ENCODE data around the gene SLC51B.
"Not testable (repeated sequence)": the region's sequence is repeated elsewhere in the genome, so short reads cannot be mapped to it uniquely, and the experiment has no call there.

SLC51B gene

DNA sequence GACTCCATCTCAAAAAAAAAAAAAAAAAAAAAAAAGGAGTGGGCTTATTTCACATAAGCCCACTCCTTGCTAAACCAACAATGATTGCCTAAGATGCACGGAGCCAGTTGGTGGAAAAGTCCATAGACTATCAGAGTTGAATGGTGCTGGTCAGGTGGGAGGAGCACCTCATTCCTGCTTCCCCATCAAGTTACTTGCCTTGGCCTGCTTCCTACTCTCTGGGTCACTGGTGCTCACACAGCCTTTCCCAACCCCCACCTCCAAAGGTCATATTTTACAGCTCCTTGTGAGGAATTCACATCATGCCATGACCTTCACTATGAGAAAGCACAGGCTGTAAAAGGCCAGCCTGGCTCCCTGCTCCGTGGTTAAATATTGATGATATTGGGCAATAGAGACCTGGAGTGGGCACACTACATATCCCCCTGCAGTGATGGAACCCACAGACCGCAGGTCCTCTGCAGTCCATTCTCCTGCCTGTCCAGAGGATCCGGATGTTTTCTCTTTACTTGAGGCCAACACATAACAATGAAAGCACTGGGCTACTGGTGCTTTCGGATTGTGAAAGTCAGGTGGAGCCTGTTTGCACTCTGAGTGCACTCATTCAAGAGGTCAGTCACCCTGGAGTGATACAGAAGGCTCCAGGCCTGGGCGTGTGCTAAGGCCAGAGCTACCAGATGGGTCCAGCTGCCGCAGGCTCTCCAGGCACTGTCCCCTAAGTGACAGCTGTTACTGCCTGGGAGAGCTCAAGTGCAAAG lies at the start of gene SLC51B:
Gene SLC51B, plus strand, starts transcription at position 664 of the 758 bp plus-strand sequence. CDS start 4,618 bp downstream, outside the sequence.
- H3K4me3 ChIP-seq (replicated peaks; ENCODE audit: low read depth, low read length): no peak within 1 kb of the TSS
- peak; percentile 34 for DNase-seq (ENCODE audit: low read depth)
- TF ChIP-seq, protein P1, sequence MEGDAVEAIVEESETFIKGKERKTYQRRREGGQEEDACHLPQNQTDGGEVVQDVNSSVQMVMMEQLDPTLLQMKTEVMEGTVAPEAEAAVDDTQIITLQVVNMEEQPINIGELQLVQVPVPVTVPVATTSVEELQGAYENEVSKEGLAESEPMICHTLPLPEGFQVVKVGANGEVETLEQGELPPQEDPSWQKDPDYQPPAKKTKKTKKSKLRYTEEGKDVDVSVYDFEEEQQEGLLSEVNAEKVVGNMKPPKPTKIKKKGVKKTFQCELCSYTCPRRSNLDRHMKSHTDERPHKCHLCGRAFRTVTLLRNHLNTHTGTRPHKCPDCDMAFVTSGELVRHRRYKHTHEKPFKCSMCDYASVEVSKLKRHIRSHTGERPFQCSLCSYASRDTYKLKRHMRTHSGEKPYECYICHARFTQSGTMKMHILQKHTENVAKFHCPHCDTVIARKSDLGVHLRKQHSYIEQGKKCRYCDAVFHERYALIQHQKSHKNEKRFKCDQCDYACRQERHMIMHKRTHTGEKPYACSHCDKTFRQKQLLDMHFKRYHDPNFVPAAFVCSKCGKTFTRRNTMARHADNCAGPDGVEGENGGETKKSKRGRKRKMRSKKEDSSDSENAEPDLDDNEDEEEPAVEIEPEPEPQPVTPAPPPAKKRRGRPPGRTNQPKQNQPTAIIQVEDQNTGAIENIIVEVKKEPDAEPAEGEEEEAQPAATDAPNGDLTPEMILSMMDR (IDR thresholded peaks at IDR 0.05; ENCODE audit: low read length, missing control alignments): no peak

DNA sequence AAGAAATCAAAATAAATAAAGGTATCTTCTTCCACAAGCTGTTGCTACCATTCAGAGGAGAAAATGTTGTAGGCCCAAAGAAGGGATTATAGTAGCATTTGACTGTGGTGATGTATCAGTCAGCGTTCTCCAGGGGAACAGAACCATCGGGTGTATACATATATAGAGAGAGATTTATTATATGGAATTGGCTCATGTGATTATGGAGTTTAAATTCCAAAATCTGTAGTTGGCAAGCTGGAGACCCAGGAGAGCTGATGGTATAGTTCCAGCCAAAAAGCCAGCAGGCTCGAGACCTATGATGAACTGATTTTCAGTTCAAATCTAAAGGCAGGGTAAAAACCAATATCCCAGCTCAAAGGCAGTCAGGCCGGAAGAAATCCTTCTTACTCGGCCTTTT lies 48.1 kb upstream of the SLC51B start:
- DNase-seq (ENCODE audit: low read depth): no peak
- no peak overlapping the region for H3K4me3 ChIP-seq (replicated peaks; ENCODE audit: low read depth, low read length)
- TF ChIP-seq, protein P1 (IDR thresholded peaks at IDR 0.05; ENCODE audit: low read length, missing control alignments): no peak

DNA sequence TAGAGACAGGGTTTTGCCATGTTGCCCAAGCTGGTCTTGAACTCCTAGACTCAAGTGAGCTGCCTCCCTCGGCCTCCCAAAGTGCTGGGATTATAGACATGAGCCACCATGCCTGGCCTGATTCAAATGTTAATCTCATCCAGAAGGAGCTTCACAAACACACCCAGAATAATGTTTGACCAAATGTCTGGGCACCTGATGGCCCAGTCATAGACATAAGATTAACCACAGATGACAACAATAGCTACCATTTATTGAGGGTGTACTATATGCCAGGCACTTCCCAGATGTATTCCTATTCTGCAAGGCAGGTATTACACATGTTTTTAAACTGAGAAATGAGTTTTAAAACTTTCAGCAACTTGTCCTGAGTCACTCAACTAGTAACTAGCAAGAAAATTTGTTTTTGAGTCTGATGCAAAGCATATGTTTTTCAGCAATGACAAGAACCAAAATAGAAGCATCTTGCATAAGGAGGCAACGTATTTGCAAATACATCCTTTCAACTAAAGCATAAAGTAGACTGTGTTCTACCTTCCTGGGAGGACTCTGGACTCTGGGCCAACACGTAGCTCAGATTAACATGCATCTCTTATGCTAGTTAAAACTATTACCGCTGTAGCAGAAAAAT lies 47.3 kb upstream of the SLC51B start:
- TF ChIP-seq, protein P1 (IDR thresholded peaks at IDR 0.05; ENCODE audit: low read length, missing control alignments): no peak

DNA sequence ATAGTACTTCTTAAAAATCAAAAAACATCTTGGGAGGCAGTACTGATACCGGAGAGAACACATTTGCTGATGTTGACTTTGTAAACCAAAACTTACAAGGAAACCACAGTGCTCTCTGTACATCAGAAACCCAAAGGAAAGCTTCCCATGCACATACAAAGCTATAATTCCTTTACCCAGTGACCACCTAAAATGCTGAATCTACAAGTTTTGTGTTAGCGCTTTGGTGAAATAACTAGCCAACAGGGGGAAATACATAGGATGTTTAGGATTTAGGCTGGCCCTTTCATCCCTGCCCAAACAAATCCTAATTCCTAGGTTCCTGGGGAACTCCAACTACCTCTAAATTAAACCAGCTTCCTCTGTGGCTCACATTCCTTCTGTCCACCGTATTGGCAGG lies 40.2 kb upstream of the SLC51B start:
- H3K4me3 ChIP-seq (replicated peaks; ENCODE audit: low read depth, low read length): no peak overlapping the region
- TF ChIP-seq, protein P1 (IDR thresholded peaks at IDR 0.05; ENCODE audit: low read length, missing control alignments): no peak
- no peak for DNase-seq (ENCODE audit: low read depth)

More for the DNA sequence above, 47.3 kb upstream of the SLC51B start:
- H3K4me3 ChIP-seq (replicated peaks; ENCODE audit: low read depth, low read length): no peak overlapping the region
- DNase-seq (ENCODE audit: low read depth): no peak

DNA sequence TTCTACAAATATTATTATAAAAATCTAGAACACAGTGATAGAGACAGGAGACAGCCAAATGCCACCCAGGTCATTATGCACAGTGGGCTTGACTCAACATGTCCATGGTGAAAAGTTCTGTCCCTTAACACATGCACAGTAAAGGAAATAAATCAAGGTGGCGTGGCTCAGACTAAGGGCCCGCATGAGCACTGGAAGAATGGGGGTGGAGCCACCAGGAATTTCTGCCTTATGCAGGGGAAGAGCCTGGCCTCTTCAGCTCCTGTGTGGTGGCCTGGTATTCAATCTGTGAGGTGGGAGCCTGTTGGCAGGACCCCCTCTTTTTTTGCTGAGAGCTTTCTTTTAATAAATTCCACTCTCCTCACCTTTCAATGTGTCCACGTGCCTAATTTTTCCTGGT lies 38.3 kb upstream of the SLC51B start:
- no peak overlapping the region for H3K4me3 ChIP-seq (replicated peaks; ENCODE audit: low read depth, low read length)
- DNase-seq (ENCODE audit: low read depth): no peak
- TF ChIP-seq, protein P1 (IDR thresholded peaks at IDR 0.05; ENCODE audit: low read length, missing control alignments): no peak

DNA sequence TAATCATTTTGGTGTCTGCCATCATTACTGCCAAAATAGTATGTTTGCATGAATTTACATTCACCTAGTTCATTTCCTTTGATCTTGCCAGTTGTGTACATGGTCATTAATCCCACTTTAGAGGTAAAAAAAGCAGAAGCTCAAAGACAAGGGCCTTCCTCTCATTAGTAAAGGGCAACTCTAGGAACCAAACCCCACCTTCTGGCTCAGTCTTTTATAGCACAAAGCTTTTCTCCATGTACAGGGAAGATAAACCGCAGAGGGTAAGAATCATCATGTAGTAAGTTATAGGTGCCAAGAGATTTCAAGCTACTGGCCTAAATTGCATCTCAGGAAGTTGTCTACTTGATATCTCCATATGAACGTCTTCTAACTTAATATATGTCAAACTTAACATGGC lies 36.2 kb upstream of the SLC51B start:
- TF ChIP-seq, protein P1 (IDR thresholded peaks at IDR 0.05; ENCODE audit: low read length, missing control alignments): peak; percentile 22
- no peak for DNase-seq (ENCODE audit: low read depth)
- H3K4me3 ChIP-seq (replicated peaks; ENCODE audit: low read depth, low read length): no peak overlapping the region

DNA sequence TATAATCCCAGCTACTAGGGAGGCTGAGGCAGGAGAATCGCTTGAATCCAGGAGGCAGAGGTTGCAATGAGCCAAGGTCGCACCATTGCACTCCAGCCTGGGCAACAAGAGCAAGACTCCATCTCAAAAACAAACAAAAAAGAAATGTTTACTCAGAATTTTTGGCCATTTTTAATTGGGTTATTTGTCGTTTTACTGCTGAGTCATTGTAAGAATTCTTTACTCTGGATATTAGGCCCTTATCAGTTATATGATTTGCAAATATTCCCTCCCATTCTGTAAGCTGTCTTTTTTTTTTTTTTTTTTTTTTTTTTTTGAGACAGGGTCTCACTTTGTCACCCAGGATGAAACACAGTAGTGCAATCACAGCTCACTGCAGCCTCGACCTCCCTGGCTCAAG lies 34.0 kb upstream of the SLC51B start:
- DNase-seq (ENCODE audit: low read depth); H3K4me3 ChIP-seq (replicated peaks; ENCODE audit: low read depth, low read length): not testable (repeated sequence)

Measured in fibroblast of pulmonary artery (primary cell).